H9 (cell line): ENCODE results near the gene DENND5A. TPM values are rescaled to one million over a fixed set of nuclear protein-coding genes. Genes with fewer than 3 reads are reported as not detected.

ENCODE experiments used
- DNase-seq: peaks from one replicate; pipeline ENCODE4 v3.0.0-alpha.2; 2017
- H2AFZ ChIP-seq: one replicate; pipeline ENCODE4 v1.6.1; 2013; ENCODE audit warnings: mild to moderate bottlenecking, low read length, control low read depth, moderate library complexity
- H2AK5ac ChIP-seq: 2 replicates; pipeline ENCODE4 v1.6.1; 2013; ENCODE audit warnings: low read length, control low read depth, mixed read lengths; ENCODE audit not compliant: insufficient read length
- H2BK120ac ChIP-seq: one replicate; pipeline ENCODE4 v1.6.1; 2013; ENCODE audit warnings: low read depth, mild to moderate bottlenecking, low read length, control low read depth, inconsistent platforms; ENCODE audit not compliant: poor library complexity, severe bottlenecking
- H2BK12ac ChIP-seq: 2 replicates; pipeline ENCODE4 v1.6.1; 2013; ENCODE audit warnings: low read length, control low read depth, mixed read lengths, low read depth; ENCODE audit not compliant: insufficient read length
- H2BK15ac ChIP-seq: 2 replicates; pipeline ENCODE4 v1.6.1; 2013; ENCODE audit warnings: low read depth, low read length, control low read depth
- H2BK20ac ChIP-seq: one replicate; pipeline ENCODE4 v1.6.1; 2013; ENCODE audit warnings: low read depth, mild to moderate bottlenecking, low read length, control low read depth, inconsistent platforms; ENCODE audit not compliant: poor library complexity, severe bottlenecking
- H2BK5ac ChIP-seq: 2 replicates; pipeline ENCODE4 v1.6.1; 2013; ENCODE audit warnings: low read length, control low read depth, mixed read lengths; ENCODE audit not compliant: insufficient read length
- H3K14ac ChIP-seq: 2 replicates; pipeline ENCODE4 v1.6.1; 2013; ENCODE audit warnings: low read length, control low read depth; ENCODE audit not compliant: insufficient read depth
- H3K18ac ChIP-seq: 2 replicates; pipeline ENCODE4 v1.6.1; 2013; ENCODE audit warnings: low read depth, mild to moderate bottlenecking, mixed read lengths, low read length, control low read depth; ENCODE audit not compliant: insufficient read length
- H3K23ac ChIP-seq: 2 replicates; pipeline ENCODE4 v1.6.1; 2013; ENCODE audit warnings: low read length, control low read depth, mixed read lengths, low read depth; ENCODE audit not compliant: insufficient read length
- H3K23me2 ChIP-seq: 2 replicates; pipeline ENCODE4 v1.6.1; 2013; ENCODE audit warnings: low read depth, mild to moderate bottlenecking, mixed read lengths, low read length, control low read depth; ENCODE audit not compliant: insufficient read length, poor library complexity, severe bottlenecking
- H3K27ac ChIP-seq: 2 replicates; pipeline ENCODE4 v1.5.1; 2013; ENCODE audit warnings: low read length, control low read depth, mixed read lengths, low read depth; ENCODE audit not compliant: insufficient read length
- H3K27me3 ChIP-seq: 2 replicates; pipeline ENCODE4 v1.6.1; 2013; ENCODE audit warnings: low read length, control low read depth, inconsistent platforms; ENCODE audit not compliant: insufficient read depth
- H3K4ac ChIP-seq: 2 replicates; pipeline ENCODE4 v1.6.1; 2013; ENCODE audit warnings: low read depth, mild to moderate bottlenecking, control low read depth, inconsistent platforms, low read length, moderate library complexity
- H3K4me1 ChIP-seq: 2 replicates; pipeline ENCODE4 v1.6.1; 2013; ENCODE audit warnings: low read length, control low read depth, inconsistent platforms; ENCODE audit not compliant: insufficient read depth
- H3K4me2 ChIP-seq: 2 replicates; pipeline ENCODE4 v1.6.1; 2013; ENCODE audit warnings: low read length, control low read depth, mixed read lengths; ENCODE audit not compliant: insufficient read length, insufficient read depth
- H3K56ac ChIP-seq: 2 replicates; pipeline ENCODE4 v1.6.1; 2013; ENCODE audit warnings: low read depth, mild to moderate bottlenecking, mixed read lengths, low read length, control low read depth; ENCODE audit not compliant: insufficient read length
- H3K79me1 ChIP-seq: 2 replicates; pipeline ENCODE4 v1.6.1; 2013; ENCODE audit warnings: low read depth, mild to moderate bottlenecking, moderate library complexity, low read length, control low read depth, inconsistent platforms; ENCODE audit not compliant: insufficient read depth, poor library complexity, severe bottlenecking
- H3K79me2 ChIP-seq: 2 replicates; pipeline ENCODE4 v1.6.1; 2013; ENCODE audit warnings: low read length, control low read depth, inconsistent platforms; ENCODE audit not compliant: insufficient read depth
- H3K9ac ChIP-seq: 2 replicates; pipeline ENCODE4 v1.6.1; 2013; ENCODE audit warnings: low read length, control low read depth, mixed read lengths; ENCODE audit not compliant: insufficient read length; ENCODE audit errors: extremely low read depth
- H3K9me3 ChIP-seq: one replicate; pipeline ENCODE4 v1.6.1; 2013; ENCODE audit warnings: low read depth, low read length, inconsistent platforms; ENCODE audit not compliant: control insufficient read depth
- H3T11ph ChIP-seq: one replicate; pipeline ENCODE4 v1.6.1; 2013; ENCODE audit warnings: mild to moderate bottlenecking, low read length, control low read depth, inconsistent platforms
- H4K20me1 ChIP-seq: one replicate; pipeline ENCODE4 v1.6.1; 2013; ENCODE audit not compliant: control insufficient read depth, insufficient read length, insufficient read depth
- H4K5ac ChIP-seq: 2 replicates; pipeline ENCODE4 v1.6.1; 2013; ENCODE audit warnings: low read depth, mild to moderate bottlenecking, mixed read lengths, low read length, control low read depth; ENCODE audit not compliant: insufficient read length
- H4K8ac ChIP-seq: replicated peaks from 2 replicates; pipeline ENCODE4 v1.6.1; 2013; ENCODE audit warnings: low read length, control low read depth, mixed read lengths, low read depth; ENCODE audit not compliant: insufficient read length
- H4K91ac ChIP-seq: 2 replicates; pipeline ENCODE4 v1.6.1; 2013; ENCODE audit warnings: low read depth, mild to moderate bottlenecking, moderate library complexity, mixed read lengths, low read length, control low read depth; ENCODE audit not compliant: insufficient read length
- H3K27ac Mint-ChIP-seq, 3 experiments: 2 replicates in 2 of 3; 3 replicates in 1 of 3; pipeline ENCODE4 v1.8.0; 2020 to 2021; ENCODE audit warnings: mixed read lengths in 3 of 3, mild to moderate bottlenecking in 1 of 3, moderate library complexity in 1 of 3
- H3K27me3 Mint-ChIP-seq: 2 replicates; pipeline ENCODE4 v1.8.0; 2021; ENCODE audit warnings: low read depth, mild to moderate bottlenecking, moderate library complexity, mixed read lengths
- H3K36me3 Mint-ChIP-seq, 3 experiments: 2 replicates in 2 of 3; 3 replicates in 1 of 3; pipeline ENCODE4 v1.8.0; 2020 to 2021; ENCODE audit warnings: low read depth in 3 of 3, mixed read lengths in 3 of 3; ENCODE audit not compliant: insufficient read depth in 1 of 3
- H3K4me1 Mint-ChIP-seq, 2 experiments: 2 replicates each; pipeline ENCODE4 v1.8.0; 2020; ENCODE audit warnings: mixed read lengths in 2 of 2
- H3K4me3 Mint-ChIP-seq, 2 experiments: 2 replicates in 1 of 2; 3 replicates in 1 of 2; pipeline ENCODE4 v1.8.0; 2020 to 2021; ENCODE audit warnings: mild to moderate bottlenecking in 2 of 2, mixed read lengths in 2 of 2, moderate library complexity in 1 of 2
- H3K9me3 Mint-ChIP-seq, 2 experiments: 2 replicates in 1 of 2; 3 replicates in 1 of 2; pipeline ENCODE4 v1.8.0; 2020; ENCODE audit warnings: mild to moderate bottlenecking in 2 of 2, mixed read lengths in 2 of 2, moderate library complexity in 1 of 2
- CTCF ChIP-seq: fragments of 200-600 bp; sonication (generic); conservative IDR thresholded peaks from 3 replicates; pipeline ENCODE4 v1.8.0; 2021; ENCODE audit warnings: antibody characterized with exemption, mild to moderate bottlenecking
- WGBS: extraction: QIAGEN DNeasy Blood & Tissue Kit; methylation state at CpG from one replicate; pipeline ENCODE4 v1.1.7; 2013; ENCODE audit warnings: missing lambda C conversion rate, low lambda C conversion rate, mixed read lengths; ENCODE audit not compliant: insufficient read length; ENCODE audit errors: extremely low coverage; 5-methylcytosine and 5-hydroxymethylcytosine counted together
- total RNA-seq: library from RNA; stranded (reverse); gene quantifications from 2 replicates; pipeline ENCODE4 v1.2.1, GENCODE V29; 2021

Gene DENND5A
- total RNA-seq, 1 experiment from 2014 or later, result 59.6 TPM

- Histone ChIP-seq H4K20me1 (no peaks in the 10 kb centered on the region), H2AK5ac (no peak overlapping the region)
Observed at GRCh38 chr11:9225748-9226298, 39.3 kb downstream of the DENND5A start.

More at GRCh38 chr11:9225748-9226298, 39.3 kb downstream of the DENND5A start:
- Histone ChIP-seq H3K27ac (no peak overlapping the region), H3K9me3 (no peaks in the 10 kb centered on the region), H2BK120ac (no peak overlapping the region), H3K27me3 (peaks cover 2% of the 10 kb centered on the region; the same call in 1 of the 2 replicates), H3T11ph (no peak overlapping the region), H2BK12ac (no peak overlapping the region), H3K4me1 (peaks cover 13% of the 10 kb centered on the region), H3K18ac (no peak overlapping the region), H3K79me2 (peaks cover 20% of the 10 kb centered on the region), H2AFZ (no peak overlapping the region), H3K9ac (no peak overlapping the region), H4K91ac (no peak overlapping the region), H2BK5ac (no peak overlapping the region), H3K23me2 (no peaks in the 10 kb centered on the region), H3K4ac (no peak overlapping the region), H4K8ac (no peak overlapping the region), H4K5ac (no peak overlapping the region), H2BK15ac (no peak overlapping the region), H2BK20ac (no peak overlapping the region), H3K23ac (no peak overlapping the region), H3K56ac (no peak overlapping the region), H3K4me2 (no peak overlapping the region), H3K14ac (no peak overlapping the region), H3K79me1 (peaks cover 8% of the 10 kb centered on the region)
- H3K36me3 Mint-ChIP-seq, result 0 out of 7 replicates have a peak, but pooled peaks cover 0 to 4% (median 0%) of the 10 kb centered on the region in 3 experiments
- H3K9me3 Mint-ChIP-seq, result no peaks in the 10 kb centered on the region
- no peak overlapping the region for H3K27ac Mint-ChIP-seq
- WGBS, result no CpG with 5 or more reads among the region's 1 CpG
- H3K4me3 Mint-ChIP-seq, result no peak overlapping the region
- no peak for TF ChIP-seq CTCF
- no peak for DNase-seq
- H3K4me1 Mint-ChIP-seq, result peaks cover 30% of the 10 kb centered on the region in 2 experiments
- H3K27me3 Mint-ChIP-seq, result peaks cover 3% of the 10 kb centered on the region
